ENCODE data around the gene PAXX.

The PAXX gene

GRCh38 chr9:137017791-137018497, 25.7 kb downstream of the PAXX start:
- DNase-seq (ENCODE audit: low read depth): no peak
- TF ChIP-seq, protein P1, sequence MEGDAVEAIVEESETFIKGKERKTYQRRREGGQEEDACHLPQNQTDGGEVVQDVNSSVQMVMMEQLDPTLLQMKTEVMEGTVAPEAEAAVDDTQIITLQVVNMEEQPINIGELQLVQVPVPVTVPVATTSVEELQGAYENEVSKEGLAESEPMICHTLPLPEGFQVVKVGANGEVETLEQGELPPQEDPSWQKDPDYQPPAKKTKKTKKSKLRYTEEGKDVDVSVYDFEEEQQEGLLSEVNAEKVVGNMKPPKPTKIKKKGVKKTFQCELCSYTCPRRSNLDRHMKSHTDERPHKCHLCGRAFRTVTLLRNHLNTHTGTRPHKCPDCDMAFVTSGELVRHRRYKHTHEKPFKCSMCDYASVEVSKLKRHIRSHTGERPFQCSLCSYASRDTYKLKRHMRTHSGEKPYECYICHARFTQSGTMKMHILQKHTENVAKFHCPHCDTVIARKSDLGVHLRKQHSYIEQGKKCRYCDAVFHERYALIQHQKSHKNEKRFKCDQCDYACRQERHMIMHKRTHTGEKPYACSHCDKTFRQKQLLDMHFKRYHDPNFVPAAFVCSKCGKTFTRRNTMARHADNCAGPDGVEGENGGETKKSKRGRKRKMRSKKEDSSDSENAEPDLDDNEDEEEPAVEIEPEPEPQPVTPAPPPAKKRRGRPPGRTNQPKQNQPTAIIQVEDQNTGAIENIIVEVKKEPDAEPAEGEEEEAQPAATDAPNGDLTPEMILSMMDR (IDR thresholded peaks at IDR 0.05; ENCODE audit: control insufficient read depth, extremely low read depth, insufficient read depth): no peak
- H3K4me3 ChIP-seq (ENCODE audit: low read depth, low read length): no peak overlapping the region

DNA sequence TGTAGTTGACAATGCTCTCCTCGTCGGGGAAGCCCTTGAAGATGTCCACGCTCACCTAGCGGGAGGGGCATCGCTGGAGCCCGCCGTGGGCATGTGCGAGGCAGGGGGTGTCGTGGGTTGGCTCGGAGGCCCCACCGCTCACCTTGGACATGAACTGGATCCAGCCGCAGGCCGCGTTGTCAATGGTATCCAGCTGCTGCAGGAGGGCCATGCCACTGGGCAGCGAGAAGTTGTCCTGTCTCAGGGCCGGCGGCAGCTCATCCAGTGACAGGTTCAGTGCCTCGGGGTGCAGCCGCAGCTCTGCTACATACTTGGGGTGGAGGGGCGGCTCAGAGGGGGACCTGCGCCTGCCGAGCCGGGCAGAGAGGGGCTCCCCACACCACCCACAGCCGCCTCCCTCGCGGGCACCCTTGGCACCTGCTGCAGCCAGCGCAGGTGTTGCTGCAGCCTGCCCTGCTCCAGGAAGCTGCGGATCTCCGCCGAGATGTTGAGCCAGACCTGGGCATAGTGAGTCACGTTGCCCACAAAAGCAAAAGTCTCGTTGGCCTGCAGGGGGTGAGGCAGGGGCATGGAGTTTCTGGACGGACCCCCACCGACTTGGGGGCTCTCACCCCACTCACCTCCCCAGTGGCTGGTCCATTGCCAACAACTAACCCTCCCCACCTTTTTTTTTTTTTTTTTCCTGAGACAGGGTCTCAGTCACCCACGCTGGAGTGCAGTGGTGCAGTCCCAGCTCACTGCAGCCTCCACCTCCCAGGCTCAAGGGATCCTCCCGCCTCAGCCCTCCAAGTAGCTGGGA, 26.7 kb downstream of the PAXX start:
- no peak overlapping the region for H3K4me3 ChIP-seq (ENCODE audit: low read depth, low read length)
- TF ChIP-seq, protein P1 (IDR thresholded peaks at IDR 0.05; ENCODE audit: control insufficient read depth, extremely low read depth, insufficient read depth): no peak
- no peak for DNase-seq (ENCODE audit: low read depth)

DNA sequence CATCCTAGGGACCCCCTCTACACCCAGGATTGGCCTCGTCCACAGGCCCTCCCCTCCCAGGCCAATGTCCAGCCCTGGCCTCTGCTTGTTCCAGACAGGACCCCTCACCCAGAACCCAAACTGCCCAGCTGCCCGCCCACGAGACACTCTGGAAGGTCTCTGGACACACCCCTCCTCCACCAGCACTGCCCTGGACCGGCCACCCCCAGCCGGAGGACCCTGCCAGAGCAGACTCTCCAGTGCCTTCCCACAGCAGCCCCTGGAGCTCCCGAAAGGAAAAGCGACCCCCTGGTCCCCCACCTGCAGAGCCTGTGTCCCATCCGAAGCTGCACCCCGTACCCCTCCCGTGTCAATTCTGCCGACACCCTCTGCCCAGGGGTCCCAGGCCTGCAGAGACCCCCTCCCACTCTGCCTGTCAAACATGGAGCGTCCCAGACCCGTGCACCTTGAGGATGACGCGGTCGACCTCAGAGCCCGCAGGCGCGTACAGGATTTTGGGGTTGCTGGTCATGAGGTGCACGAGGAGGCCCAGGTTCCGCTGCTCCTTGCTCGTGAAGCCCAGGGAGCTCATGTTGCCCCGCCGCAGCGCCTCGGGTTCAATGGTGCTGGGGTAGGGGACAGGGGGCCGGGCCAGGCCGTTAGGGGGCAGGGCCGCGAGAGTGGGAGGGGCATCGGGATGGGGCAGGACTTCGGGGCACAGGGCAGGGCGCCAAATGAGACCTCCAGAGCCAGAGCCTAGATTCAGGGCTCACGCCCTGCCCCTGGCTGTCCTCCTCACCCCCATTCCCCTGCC, 27.9 kb downstream of the PAXX start:
- DNase-seq (ENCODE audit: low read depth): no peak
- no peak overlapping the region for H3K4me3 ChIP-seq (ENCODE audit: low read depth, low read length)
- TF ChIP-seq, protein P1 (IDR thresholded peaks at IDR 0.05; ENCODE audit: control insufficient read depth, extremely low read depth, insufficient read depth): no peak

- no peak for DNase-seq (ENCODE audit: low read depth)
- TF ChIP-seq, protein P1 (IDR thresholded peaks at IDR 0.05; ENCODE audit: control insufficient read depth, extremely low read depth, insufficient read depth): no peak
- no peak overlapping the region for H3K4me3 ChIP-seq (ENCODE audit: low read depth, low read length)
Measured at GRCh38 chr9:137020771-137021567, 28.7 kb downstream of the PAXX start.

DNA sequence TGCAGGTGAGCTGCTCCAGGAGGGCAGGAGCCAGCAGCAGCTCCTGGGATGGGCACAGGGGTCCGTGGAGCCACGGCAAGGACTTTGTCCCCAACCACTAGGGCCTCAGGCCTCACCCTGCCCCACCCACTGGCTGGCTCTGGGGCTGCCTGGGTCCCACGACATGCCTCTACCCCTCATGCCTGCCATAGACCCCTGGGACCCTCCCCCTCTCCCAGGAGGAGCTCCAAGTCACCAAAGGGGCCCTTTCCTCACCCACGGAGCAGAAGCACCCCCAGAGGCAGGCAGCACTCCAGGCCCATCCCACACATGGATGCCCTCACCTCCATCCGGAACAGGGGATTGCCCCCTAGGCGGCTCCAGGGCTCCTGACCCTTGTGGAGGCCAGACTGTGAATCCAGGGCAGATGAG, 29.4 kb downstream of the PAXX start:
- no peak for DNase-seq (ENCODE audit: low read depth)

More for the DNA sequence above, 29.4 kb downstream of the PAXX start:
- TF ChIP-seq, protein P1 (IDR thresholded peaks at IDR 0.05; ENCODE audit: control insufficient read depth, extremely low read depth, insufficient read depth): no peak
- no peak overlapping the region for H3K4me3 ChIP-seq (ENCODE audit: low read depth, low read length)

Measured in LNCaP clone FGC (cell line).